SK-N-SH (cell line): Measurements from ENCODE around the gene DEXI. TPM values are rescaled to one million over a fixed set of nuclear protein-coding genes. Genes with fewer than 3 reads are reported as not detected.

Experiments used
- CTCF ChIA-PET: fragments of 300-600, 350-600 bp; formaldehyde crosslinking; extraction: SDS; loops from one replicate; lab custom pipeline; 2021; lab: Yijun Ruan, JAX
- POLR2A ChIA-PET: fragments of 350-600 bp; sonication (Branson Sonifier 250); formaldehyde crosslinking; extraction: SDS; loops from one replicate; lab custom pipeline; 2020; ENCODE audit warnings: antibody characterized with exemption, inconsistent platforms; lab: Yijun Ruan, JAX
- DNase-seq: peaks from one replicate; pipeline ENCODE4 v3.0.0; 2012
- H2AFZ ChIP-seq: fragments of 200-600 bp; sonication (generic); 2 replicates; pipeline ENCODE4 v1.8.1; 2016; ENCODE audit warnings: antibody characterized with exemption, mild to moderate bottlenecking, low read depth
- H3F3A ChIP-seq: fragments of 200-600 bp; sonication (generic); replicated peaks from 2 replicates; pipeline ENCODE3; 2016; ENCODE audit warnings: antibody characterized with exemption, mild to moderate bottlenecking; ENCODE audit not compliant: insufficient read depth
- H3K27ac ChIP-seq, 2 experiments: fragments of 200-500 bp in 1 of 2; fragments of 200-600 bp in 1 of 2; sonication (Bioruptor generic) in 1 of 2; sonication (generic), shearing (Covaris generic) in 1 of 2; 2 replicates each; pipeline versions ENCODE4 v1.5.1 to v1.6.1; 2014 to 2016; ENCODE audit warnings: low read depth in 2 of 2, inconsistent platforms in 1 of 2, low read length in 1 of 2, mild to moderate bottlenecking in 1 of 2, mixed read lengths in 1 of 2
- H3K27me3 ChIP-seq: fragments of 200-600 bp; sonication (generic), shearing (Covaris generic); 2 replicates; pipeline ENCODE4 v1.6.1; 2016; ENCODE audit warnings: mixed run types; ENCODE audit not compliant: insufficient read depth
- H3K36me3 ChIP-seq, 2 experiments: fragments of 200-500 bp in 1 of 2; fragments of 200-600 bp in 1 of 2; sonication (Bioruptor generic) in 1 of 2; sonication (generic) in 1 of 2; replicated peaks in 1 of 2; 2 replicates each; pipeline versions ENCODE3 to v1.5.1; 2014 to 2016; ENCODE audit warnings: low read length in 1 of 2, mild to moderate bottlenecking in 1 of 2; ENCODE audit not compliant: insufficient read depth in 2 of 2, control insufficient read depth in 1 of 2
- H3K4me1 ChIP-seq, 2 experiments: fragments of 200-500 bp in 1 of 2; fragments of 200-600 bp in 1 of 2; sonication (Bioruptor generic) in 1 of 2; sonication (generic), shearing (Covaris generic) in 1 of 2; 2 replicates each; pipeline versions ENCODE4 v1.5.1 to v1.6.1; 2014 to 2016; ENCODE audit warnings: low read depth in 1 of 2, low read length in 1 of 2, mixed run types in 1 of 2; ENCODE audit not compliant: insufficient read depth in 2 of 2, control insufficient read depth in 1 of 2
- H3K4me2 ChIP-seq: fragments of 200-600 bp; sonication (generic), shearing (Covaris generic); 2 replicates; pipeline ENCODE4 v1.6.1; 2017; ENCODE audit warnings: mixed run types
- H3K4me3 ChIP-seq, 2 experiments: fragments of 200-500 bp in 1 of 2; fragments of 200-600 bp in 1 of 2; sonication (Bioruptor generic) in 1 of 2; sonication (generic), shearing (Covaris generic) in 1 of 2; 2 replicates each; pipeline versions ENCODE4 v1.5.1 to v1.8.1; 2014 to 2016; ENCODE audit warnings: low read depth in 2 of 2, inconsistent platforms in 1 of 2, low read length in 1 of 2, mild to moderate bottlenecking in 1 of 2, mixed read lengths in 1 of 2, moderate library complexity in 1 of 2
- H3K79me2 ChIP-seq: fragments of 200-600 bp; sonication (generic); 2 replicates; pipeline ENCODE4 v1.8.1; 2017; ENCODE audit warnings: mild to moderate bottlenecking; ENCODE audit not compliant: insufficient read depth
- H3K9ac ChIP-seq: fragments of 200-600 bp; sonication (generic); 2 replicates; pipeline ENCODE4 v1.6.1; 2017; ENCODE audit warnings: mixed run types
- H3K9me2 ChIP-seq: fragments of 200-600 bp; sonication (generic); 2 replicates; pipeline ENCODE4 v1.6.1; 2017; ENCODE audit warnings: mixed run types
- H3K9me3 ChIP-seq: fragments of 200-600 bp; sonication (generic); 2 replicates; pipeline ENCODE4 v1.6.1; 2017; ENCODE audit warnings: mixed run types, mild to moderate bottlenecking, moderate library complexity
- H4K20me1 ChIP-seq: fragments of 200-600 bp; sonication (generic); 2 replicates; pipeline ENCODE4 v1.6.1; 2017; ENCODE audit warnings: mild to moderate bottlenecking, mixed run types; ENCODE audit not compliant: insufficient read depth
- CHD2 ChIP-seq: fragments of 150-350 bp; IDR thresholded peaks from 2 replicates; pipeline ENCODE4 v1.6.1; 2018; ENCODE audit warnings: low read length; ENCODE audit not compliant: partially characterized antibody
- ELF1 ChIP-seq: IDR thresholded peaks from 2 replicates; pipeline ENCODE4 v1.4.0; 2012
- EZH2phosphoT487 ChIP-seq: fragments of 200-600 bp; sonication (generic); IDR thresholded peaks from 2 replicates; pipeline ENCODE4 v1.6.1; 2017; ENCODE audit warnings: low read depth, mixed run types, mild to moderate bottlenecking, antibody characterized with exemption, moderate library complexity, borderline replicate concordance
- FOXM1 ChIP-seq: IDR thresholded peaks from 2 replicates; pipeline ENCODE4 v1.4.0; 2012; ENCODE audit warnings: low read depth, mild to moderate bottlenecking
- GABPA ChIP-seq: IDR thresholded peaks from 2 replicates; pipeline ENCODE4 v1.4.0; 2012; ENCODE audit warnings: low read depth, mild to moderate bottlenecking
- JUND ChIP-seq: IDR thresholded peaks from 2 replicates; pipeline ENCODE4 v1.4.0; 2012
- MAX ChIP-seq: IDR thresholded peaks from 2 replicates; pipeline ENCODE4 v1.4.0; 2012; ENCODE audit warnings: low read depth
- NFIC ChIP-seq: IDR thresholded peaks from 2 replicates; pipeline ENCODE4 v1.4.0; 2012; ENCODE audit warnings: borderline replicate concordance
- POLR2AphosphoS5 ChIP-seq: IDR thresholded peaks from 2 replicates; pipeline ENCODE4 v1.6.1; 2012; ENCODE audit warnings: low read depth, low read length
- SMC3 ChIP-seq: IDR thresholded peaks from 2 replicates; pipeline ENCODE4 v1.6.1; 2012; ENCODE audit warnings: low read depth, low read length, improper control_type of control experiment
- USF1 ChIP-seq: IDR thresholded peaks from 2 replicates; pipeline ENCODE4 v1.4.0; 2012; ENCODE audit warnings: low read depth, borderline replicate concordance
- ZBTB33 ChIP-seq: IDR thresholded peaks from 2 replicates; pipeline ENCODE4 v1.4.0; 2012; ENCODE audit warnings: low read depth, borderline replicate concordance
- WGBS: methylation state at CpG from one replicate; pipeline ENCODE4 v1.1.6; 2017; ENCODE audit warnings: low lambda C conversion rate; 5-methylcytosine and 5-hydroxymethylcytosine counted together
- polyA plus RNA-seq, 3 experiments: library from polyadenylated mRNA; depleted of rRNA; stranded (reverse); fragments of >200 nt; gene quantifications; 2 replicates each; pipeline ENCODE4 v1.2.3, GENCODE V29; 2012
- TF ChIP-seq, protein P1 (sequence below): IDR thresholded peaks from 2 replicates; pipeline ENCODE4 v1.6.1; 2012; ENCODE audit warnings: mild to moderate bottlenecking, low read depth, low read length, moderate library complexity

The DEXI gene
- polyA plus RNA-seq, 1 of the 3 experiments (the other 2 are of a cell fraction) = 55.5 TPM

GRCh38 chr16:10969615-10970014 lies 27.3 kb upstream of the DEXI start:
- Histone ChIP-seq H3K27me3 (no peaks in the 10 kb centered on the region), H3K27ac (no peak overlapping the region), H3K4me1 (peaks cover 5 to 18% of the 10 kb centered on the region in 2 experiments; a peak in 3 of 4 replicates), H3K9me2 (no peaks in the 10 kb centered on the region), H3K9ac (no peak overlapping the region), H3K79me2 (no peaks in the 10 kb centered on the region), H3K4me3 (no peak overlapping the region), H3K4me2 (no peak overlapping the region), H2AFZ (no peak overlapping the region), H3F3A (peaks cover 12% of the 10 kb centered on the region), H3K36me3 (peaks cover 8 to 30% of the 10 kb centered on the region in 2 experiments), H3K9me3 (no peaks in the 10 kb centered on the region), H4K20me1 (no peaks in the 10 kb centered on the region)
- CTCF ChIA-PET = interaction anchor here (0.9 to 12.7 kb wide), 4 partner anchors 14 to 427 kb away, joined by 3 to 318 read pairs (median 102); partner anchors contain the start of genes CLEC16A and SOCS1
- POLR2A ChIA-PET = no interaction called here
- 68% methylated on average over 1 of the region's 1 CpG for WGBS
- no peak for TF ChIP-seq USF1
- TF ChIP-seq ZBTB33 = no peak
- no peak for TF ChIP-seq SMC3
- TF ChIP-seq CHD2 = no peak
- TF ChIP-seq JUND = no peak
- no peak for TF ChIP-seq EZH2phosphoT487
- TF ChIP-seq, protein P1, sequence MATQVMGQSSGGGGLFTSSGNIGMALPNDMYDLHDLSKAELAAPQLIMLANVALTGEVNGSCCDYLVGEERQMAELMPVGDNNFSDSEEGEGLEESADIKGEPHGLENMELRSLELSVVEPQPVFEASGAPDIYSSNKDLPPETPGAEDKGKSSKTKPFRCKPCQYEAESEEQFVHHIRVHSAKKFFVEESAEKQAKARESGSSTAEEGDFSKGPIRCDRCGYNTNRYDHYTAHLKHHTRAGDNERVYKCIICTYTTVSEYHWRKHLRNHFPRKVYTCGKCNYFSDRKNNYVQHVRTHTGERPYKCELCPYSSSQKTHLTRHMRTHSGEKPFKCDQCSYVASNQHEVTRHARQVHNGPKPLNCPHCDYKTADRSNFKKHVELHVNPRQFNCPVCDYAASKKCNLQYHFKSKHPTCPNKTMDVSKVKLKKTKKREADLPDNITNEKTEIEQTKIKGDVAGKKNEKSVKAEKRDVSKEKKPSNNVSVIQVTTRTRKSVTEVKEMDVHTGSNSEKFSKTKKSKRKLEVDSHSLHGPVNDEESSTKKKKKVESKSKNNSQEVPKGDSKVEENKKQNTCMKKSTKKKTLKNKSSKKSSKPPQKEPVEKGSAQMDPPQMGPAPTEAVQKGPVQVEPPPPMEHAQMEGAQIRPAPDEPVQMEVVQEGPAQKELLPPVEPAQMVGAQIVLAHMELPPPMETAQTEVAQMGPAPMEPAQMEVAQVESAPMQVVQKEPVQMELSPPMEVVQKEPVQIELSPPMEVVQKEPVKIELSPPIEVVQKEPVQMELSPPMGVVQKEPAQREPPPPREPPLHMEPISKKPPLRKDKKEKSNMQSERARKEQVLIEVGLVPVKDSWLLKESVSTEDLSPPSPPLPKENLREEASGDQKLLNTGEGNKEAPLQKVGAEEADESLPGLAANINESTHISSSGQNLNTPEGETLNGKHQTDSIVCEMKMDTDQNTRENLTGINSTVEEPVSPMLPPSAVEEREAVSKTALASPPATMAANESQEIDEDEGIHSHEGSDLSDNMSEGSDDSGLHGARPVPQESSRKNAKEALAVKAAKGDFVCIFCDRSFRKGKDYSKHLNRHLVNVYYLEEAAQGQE = no peak
- no peak for TF ChIP-seq FOXM1
- TF ChIP-seq GABPA = no peak
- no peak for TF ChIP-seq ELF1
- no peak for TF ChIP-seq POLR2AphosphoS5
- DNase-seq = no peak

DNA sequence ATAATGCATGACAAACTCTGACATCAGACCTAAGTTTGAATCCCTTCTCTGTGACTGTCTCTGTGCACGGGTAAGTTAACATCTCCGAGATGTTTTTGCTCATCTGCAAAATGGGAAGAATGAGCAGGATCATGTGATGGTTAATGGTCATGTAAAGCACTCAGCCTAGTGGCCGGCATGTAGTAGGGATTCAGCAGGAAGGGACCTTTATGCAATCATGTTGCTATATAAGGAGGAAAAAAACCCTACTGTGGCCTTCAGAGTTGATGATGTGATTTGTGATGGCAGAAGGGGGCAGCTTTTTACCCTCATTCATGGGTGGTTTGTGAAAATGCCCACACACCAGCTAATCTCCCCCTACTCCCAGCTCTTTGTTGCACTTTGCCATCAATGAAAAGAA lies 26.2 kb upstream of the DEXI start:
- CTCF ChIA-PET = interaction anchor here (1.1 to 12.7 kb wide), 5 partner anchors 19 to 428 kb away, joined by 4 to 318 read pairs (median 5); partner anchors contain the start of genes CLEC16A and SOCS1
- peaks cover 12% of the 10 kb centered on the region for H3F3A ChIP-seq
- H3K9ac ChIP-seq = no peak overlapping the region
- H3K4me1 ChIP-seq = peaks cover 5 to 22% of the 10 kb centered on the region in 2 experiments; a peak in 3 of 4 replicates
- H3K27me3 ChIP-seq = no peaks in the 10 kb centered on the region
- no peak overlapping the region for H3K27ac ChIP-seq
- no peak for DNase-seq
- no peak for TF ChIP-seq NFIC
- no peak for TF ChIP-seq MAX
- POLR2A ChIA-PET = interaction anchor here (1.0 kb wide), 1 partner anchor 288 kb away, joined by 3 read pairs; the partner anchor contains the start of gene SOCS1
- 94% methylated on average over 3 of the region's 3 CpGs for WGBS
- no peak overlapping the region for H2AFZ ChIP-seq
- no peak overlapping the region for H3K4me2 ChIP-seq
- peaks cover 3 to 28% of the 10 kb centered on the region in 2 experiments for H3K36me3 ChIP-seq
- no peak overlapping the region for H3K4me3 ChIP-seq
- no peaks in the 10 kb centered on the region for H3K79me2 ChIP-seq
- H3K9me3 ChIP-seq = no peaks in the 10 kb centered on the region
- no peaks in the 10 kb centered on the region for H4K20me1 ChIP-seq
- no peaks in the 10 kb centered on the region for H3K9me2 ChIP-seq
